ENCODE measurements around the gene TFCP2L1.

Gene TFCP2L1

DNA sequence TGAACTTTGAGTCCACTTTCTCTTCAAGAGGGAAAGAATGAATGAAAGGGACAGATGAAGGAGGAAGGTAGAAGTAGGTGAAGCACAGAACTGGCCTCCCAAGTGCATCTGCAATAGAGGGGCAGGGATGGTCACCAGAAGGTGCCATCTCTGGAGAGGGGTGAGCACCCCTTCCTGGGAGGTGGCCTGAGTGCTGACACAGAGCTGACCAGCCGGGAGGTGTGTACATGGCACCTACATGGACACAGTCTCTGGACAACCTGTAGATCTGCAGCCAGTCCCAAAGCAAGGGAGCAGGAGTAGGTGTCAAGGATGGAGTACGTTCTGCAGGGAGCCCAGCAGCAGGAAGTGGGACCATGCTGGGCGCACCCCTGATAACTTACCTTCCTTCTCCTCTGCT, 83.2 kb downstream of the TFCP2L1 start:
- in situ Hi-C loops (cut with MboI; ENCODE audit: low pct_unique_long_range_greater_than_20kb, low sequenced_read_pairs, unreplicated experiment): no loop called here
- TF ChIP-seq, protein P1, sequence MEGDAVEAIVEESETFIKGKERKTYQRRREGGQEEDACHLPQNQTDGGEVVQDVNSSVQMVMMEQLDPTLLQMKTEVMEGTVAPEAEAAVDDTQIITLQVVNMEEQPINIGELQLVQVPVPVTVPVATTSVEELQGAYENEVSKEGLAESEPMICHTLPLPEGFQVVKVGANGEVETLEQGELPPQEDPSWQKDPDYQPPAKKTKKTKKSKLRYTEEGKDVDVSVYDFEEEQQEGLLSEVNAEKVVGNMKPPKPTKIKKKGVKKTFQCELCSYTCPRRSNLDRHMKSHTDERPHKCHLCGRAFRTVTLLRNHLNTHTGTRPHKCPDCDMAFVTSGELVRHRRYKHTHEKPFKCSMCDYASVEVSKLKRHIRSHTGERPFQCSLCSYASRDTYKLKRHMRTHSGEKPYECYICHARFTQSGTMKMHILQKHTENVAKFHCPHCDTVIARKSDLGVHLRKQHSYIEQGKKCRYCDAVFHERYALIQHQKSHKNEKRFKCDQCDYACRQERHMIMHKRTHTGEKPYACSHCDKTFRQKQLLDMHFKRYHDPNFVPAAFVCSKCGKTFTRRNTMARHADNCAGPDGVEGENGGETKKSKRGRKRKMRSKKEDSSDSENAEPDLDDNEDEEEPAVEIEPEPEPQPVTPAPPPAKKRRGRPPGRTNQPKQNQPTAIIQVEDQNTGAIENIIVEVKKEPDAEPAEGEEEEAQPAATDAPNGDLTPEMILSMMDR (IDR thresholded peaks at IDR 0.05; ENCODE audit: extremely low read depth, insufficient read depth, missing control alignments): no peak
- DNase-seq (ENCODE audit: low spot score): no peak

DNA sequence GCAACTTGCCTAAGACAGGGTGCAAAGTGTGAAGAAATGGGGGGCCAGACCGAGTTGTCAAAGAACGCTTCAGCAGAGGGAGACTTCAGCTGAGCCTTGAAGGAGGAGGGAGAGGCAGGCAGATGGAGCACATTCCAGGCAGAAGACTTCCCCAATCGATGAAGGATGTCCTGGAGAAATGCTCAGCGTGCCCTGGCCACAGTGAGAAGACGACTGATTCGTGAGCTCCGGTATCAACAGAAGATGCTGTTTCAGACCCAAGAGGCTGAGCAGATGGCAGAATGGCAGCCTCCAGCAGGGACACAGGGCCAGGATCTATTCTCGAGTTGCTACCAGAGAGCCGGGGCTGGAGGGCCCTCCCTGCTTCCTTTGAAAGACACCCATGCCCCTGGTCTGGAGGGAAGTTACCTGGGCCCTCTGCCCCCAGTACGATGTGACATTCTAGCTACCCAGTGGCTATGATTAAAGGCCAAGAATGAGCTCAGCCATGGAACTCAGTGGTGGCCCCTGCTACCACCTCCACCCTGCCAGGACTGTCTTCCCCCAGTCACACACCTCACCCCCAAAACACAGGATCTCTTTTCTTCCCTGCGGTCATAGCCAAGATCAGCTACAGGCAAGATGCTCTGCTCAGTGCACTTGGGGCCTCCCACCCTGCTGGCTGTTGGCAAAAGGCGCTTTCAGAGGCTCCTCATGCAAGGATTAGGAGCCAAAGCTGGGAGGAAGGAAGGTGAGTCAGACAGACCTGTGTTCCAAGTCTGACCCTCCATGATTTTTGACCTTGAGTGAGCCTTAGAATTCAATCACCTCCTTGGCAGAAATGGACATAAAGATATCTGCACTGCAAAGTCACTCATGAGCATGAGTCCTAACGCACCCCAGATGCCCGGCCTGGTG, 84.3 kb downstream of the TFCP2L1 start:
- DNase-seq (ENCODE audit: low spot score): no peak
- TF ChIP-seq, protein P1 (IDR thresholded peaks at IDR 0.05; ENCODE audit: extremely low read depth, insufficient read depth, missing control alignments): no peak
- in situ Hi-C loops (cut with MboI; ENCODE audit: low pct_unique_long_range_greater_than_20kb, low sequenced_read_pairs, unreplicated experiment): no loop called here

DNA sequence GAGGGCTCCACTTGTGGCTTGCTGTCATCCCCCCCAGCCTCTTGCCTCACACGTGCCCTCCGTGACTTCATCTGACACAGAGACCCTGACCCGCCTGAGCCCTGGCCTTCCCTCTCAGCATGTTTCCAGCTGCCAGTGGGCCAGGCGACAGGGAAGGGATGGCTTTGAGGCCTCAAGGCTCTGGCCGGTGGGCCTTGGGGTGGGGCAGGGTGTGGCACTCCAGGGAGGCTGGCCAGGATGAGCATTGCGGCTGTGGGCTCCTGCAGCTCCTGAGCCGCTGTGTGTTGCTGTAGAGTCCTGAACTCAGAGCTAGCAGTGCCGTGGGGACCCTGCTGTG, 85.0 kb downstream of the TFCP2L1 start:
- TF ChIP-seq, protein P1 (IDR thresholded peaks at IDR 0.05; ENCODE audit: extremely low read depth, insufficient read depth, missing control alignments): no peak
- no peak for DNase-seq (ENCODE audit: low spot score)
- in situ Hi-C loops (cut with MboI; ENCODE audit: low pct_unique_long_range_greater_than_20kb, low sequenced_read_pairs, unreplicated experiment): no loop called here

DNA sequence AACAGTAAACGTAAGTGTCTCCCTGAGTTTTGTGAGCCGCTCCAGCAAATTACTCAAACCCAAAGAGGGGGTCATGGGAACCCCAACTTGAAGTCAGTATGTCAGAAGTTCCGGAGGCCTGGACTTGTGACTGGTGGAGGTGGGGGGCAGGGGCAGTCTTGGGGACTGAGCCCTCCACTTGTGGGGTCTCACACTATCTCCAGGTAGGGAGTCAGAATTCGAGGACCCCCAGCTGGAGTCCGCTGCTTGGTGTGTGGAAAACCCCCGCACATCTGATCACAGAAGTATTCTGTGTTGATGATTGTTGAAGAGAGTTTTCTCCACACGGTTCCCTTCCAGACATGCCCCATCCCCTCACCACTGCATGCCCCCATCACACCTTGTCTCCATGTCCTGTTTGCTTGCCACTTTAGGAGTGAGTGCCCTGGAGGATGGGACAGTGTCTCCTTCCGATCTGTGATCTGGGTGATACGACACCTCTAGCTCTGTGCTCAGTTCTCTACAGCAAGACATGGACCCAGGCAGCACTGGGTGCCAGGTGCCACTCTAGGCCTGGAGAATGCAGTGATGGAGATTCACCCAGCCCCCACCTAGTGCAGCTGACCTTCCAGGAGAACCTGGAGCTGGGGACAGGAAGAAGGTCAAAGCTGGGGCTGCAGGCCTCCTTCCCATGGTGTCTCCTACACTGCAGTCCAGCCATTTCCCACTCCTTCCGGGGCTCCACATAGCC, 85.6 kb downstream of the TFCP2L1 start:
- no peak for DNase-seq (ENCODE audit: low spot score)
- TF ChIP-seq, protein P1 (IDR thresholded peaks at IDR 0.05; ENCODE audit: extremely low read depth, insufficient read depth, missing control alignments): no peak
- in situ Hi-C loops (cut with MboI; ENCODE audit: low pct_unique_long_range_greater_than_20kb, low sequenced_read_pairs, unreplicated experiment): no loop called here

DNA sequence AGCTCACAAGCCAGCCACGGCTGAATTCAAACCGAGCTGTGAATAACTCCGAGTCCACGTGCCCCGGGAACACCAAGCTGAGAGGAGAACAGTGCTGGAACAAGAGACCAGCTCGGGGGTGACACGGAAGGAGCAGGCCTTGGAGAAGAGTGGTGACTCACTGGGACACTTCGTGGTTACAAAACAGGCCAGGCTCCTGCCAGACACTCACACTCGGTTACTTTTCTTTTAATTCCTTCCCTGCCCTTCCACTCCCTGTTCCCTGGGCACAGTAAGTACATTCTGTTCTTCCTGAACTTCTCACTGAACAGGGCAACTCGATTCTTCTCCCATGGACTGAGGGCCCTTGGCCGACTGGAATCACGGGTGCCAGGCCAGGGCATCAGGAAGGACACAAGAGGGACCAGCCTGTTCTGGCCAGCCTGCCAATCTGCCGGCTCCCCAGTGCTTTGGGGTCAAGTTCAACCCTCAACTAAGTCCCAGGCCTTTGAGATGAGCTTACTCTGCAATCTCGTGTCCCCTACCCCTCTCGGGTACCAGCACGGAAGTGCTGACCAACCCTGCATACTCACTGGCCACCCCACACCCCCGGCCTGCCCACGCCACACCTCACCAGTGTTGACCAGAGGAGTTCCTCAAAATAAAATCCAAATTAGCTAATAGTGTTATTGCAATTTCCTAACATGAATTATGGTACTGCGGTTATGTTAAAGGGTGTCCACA, 87.5 kb downstream of the TFCP2L1 start:
- DNase-seq (ENCODE audit: low spot score): no peak

DNA sequence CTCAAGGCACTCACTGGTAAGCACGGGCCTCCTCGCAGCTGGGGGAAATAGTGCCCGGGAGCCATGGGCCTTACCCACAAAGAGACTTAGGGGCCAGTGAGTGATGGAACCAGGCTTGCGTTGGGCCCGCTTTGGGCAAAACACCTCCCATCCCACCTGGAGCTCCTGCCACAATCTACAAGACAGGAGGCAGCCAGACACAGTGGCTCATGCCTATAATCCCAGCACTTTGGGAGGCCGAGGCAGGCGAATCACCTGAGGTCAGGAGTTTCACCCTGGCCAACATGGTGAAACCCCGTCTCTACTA, 88.2 kb downstream of the TFCP2L1 start:
- TF ChIP-seq, protein P1 (IDR thresholded peaks at IDR 0.05; ENCODE audit: extremely low read depth, insufficient read depth, missing control alignments): no peak
- in situ Hi-C loops (cut with MboI; ENCODE audit: low pct_unique_long_range_greater_than_20kb, low sequenced_read_pairs, unreplicated experiment): no loop called here
- DNase-seq (ENCODE audit: low spot score): no peak

More for the DNA sequence above, 87.5 kb downstream of the TFCP2L1 start:
- TF ChIP-seq, protein P1 (IDR thresholded peaks at IDR 0.05; ENCODE audit: extremely low read depth, insufficient read depth, missing control alignments): no peak
- in situ Hi-C loops (cut with MboI; ENCODE audit: low pct_unique_long_range_greater_than_20kb, low sequenced_read_pairs, unreplicated experiment): no loop called here
